GM12878 (cell line): ENCODE results near the gene TYRO3. TPM values are rescaled to one million over a fixed set of nuclear protein-coding genes. Genes with fewer than 3 reads are reported as not detected.

Experiments used
- ATAC-seq: fragments of 200-7000 bp; cut with Tn5 transposase; 3 replicates; pipeline ENCODE4 v1.9.1; 2020; ENCODE audit warnings: mild to moderate bottlenecking, moderate library complexity
- BruUV-seq: library from RNA; stranded (reverse); fragments of 400-500 nt; replicated peaks from 2 replicates; lab custom pipeline; 2021; lab: Mats Ljungman, UMichigan
- CTCF ChIA-PET: fragments of 300-600 bp; sonication (Branson Sonifier 250); formaldehyde crosslinking; extraction: SDS; loops from one replicate; lab custom pipeline; 2021; ENCODE audit warnings: inconsistent platforms; lab: Yijun Ruan, JAX
- POLR2A ChIA-PET: fragments of 350-600 bp; formaldehyde crosslinking; extraction: SDS; loops from one replicate; lab custom pipeline; 2021; ENCODE audit warnings: inconsistent platforms; lab: Charles Lee
- RAD21 ChIA-PET: fragments of 300-600 bp; sonication (Branson Sonifier 250); formaldehyde crosslinking; loops from one replicate; lab custom pipeline; 2023; ENCODE audit warnings: antibody characterized with exemption; ENCODE audit not compliant: unreplicated experiment; lab: Charles Lee
- SMC1A ChIA-PET: fragments of 300-600 bp; sonication (Branson Sonifier 250); formaldehyde crosslinking; loops from one replicate; lab custom pipeline; 2023; ENCODE audit not compliant: unreplicated experiment, uncharacterized antibody; lab: Charles Lee
- DNase-seq: peaks from one replicate; pipeline ENCODE4 v3.0.0-alpha.2; 2011; ENCODE audit warnings: low read depth, low spot score
- FAIRE-seq: peaks from 3 replicates; lab custom pipeline; 2011; peaks lifted over from hg19 to GRCh38; lab: Jason Lieb, UNC
- H2AFZ ChIP-seq: 2 replicates; pipeline ENCODE4 v1.6.0; 2011; ENCODE audit warnings: low read depth, low read length, control low read depth; ENCODE audit not compliant: control insufficient read depth
- H3K27ac ChIP-seq: 2 replicates; pipeline ENCODE4 v1.5.1; 2011; ENCODE audit warnings: control low read depth; ENCODE audit not compliant: control insufficient read depth, insufficient read depth
- H3K27me3 ChIP-seq, 2 experiments: replicated peaks in 1 of 2; 2 replicates each; pipeline versions ENCODE4 v1.6.0 to v1.6.1; 2011; ENCODE audit warnings: low read length in 1 of 2; ENCODE audit not compliant: control insufficient read depth in 2 of 2, insufficient read depth in 2 of 2
- H3K36me3 ChIP-seq, 2 experiments: 2 replicates each; pipeline ENCODE4 v1.5.1; 2011; ENCODE audit warnings: low read length in 1 of 2; ENCODE audit not compliant: control insufficient read depth in 2 of 2, insufficient read depth in 2 of 2
- H3K4me1 ChIP-seq: 2 replicates; pipeline ENCODE4 v1.6.1; 2011; ENCODE audit warnings: mild to moderate bottlenecking, low read length, moderate library complexity, mixed read lengths; ENCODE audit not compliant: control insufficient read depth, insufficient read depth
- H3K4me2 ChIP-seq: 2 replicates; pipeline ENCODE4 v1.6.0; 2011; ENCODE audit warnings: control low read depth; ENCODE audit not compliant: control insufficient read depth, insufficient read depth
- H3K4me3 ChIP-seq: fragments of 200-600 bp; sonication (generic); 2 replicates; pipeline ENCODE4 v1.5.1; 2016
- H3K79me2 ChIP-seq: 2 replicates; pipeline ENCODE4 v1.6.0; 2011; ENCODE audit warnings: low read length; ENCODE audit not compliant: control insufficient read depth, insufficient read depth
- H3K9ac ChIP-seq: 2 replicates; pipeline ENCODE4 v1.8.0; 2011; ENCODE audit warnings: low read length, control low read depth, mixed read lengths; ENCODE audit not compliant: control insufficient read depth, insufficient read depth
- H3K9me3 ChIP-seq: replicated peaks from 3 replicates; pipeline ENCODE4 v1.5.1; 2011; ENCODE audit warnings: mild to moderate bottlenecking, low read length; ENCODE audit not compliant: control insufficient read depth, insufficient read depth
- H4K20me1 ChIP-seq: 2 replicates; pipeline ENCODE4 v1.6.0; 2011; ENCODE audit not compliant: control insufficient read depth, insufficient read depth
- BMI1 ChIP-seq: fragments of 450-650 bp; IDR thresholded peaks from 2 replicates; pipeline ENCODE4 v1.6.1; 2016; ENCODE audit warnings: mild to moderate bottlenecking, moderate library complexity, borderline replicate concordance
- CHD4 ChIP-seq: fragments of 200-600 bp; sonication (generic); IDR thresholded peaks from 2 replicates; pipeline ENCODE4 v1.6.1; 2016; ENCODE audit warnings: mild to moderate bottlenecking
- FOXM1 ChIP-seq: IDR thresholded peaks from 2 replicates; pipeline ENCODE4 v1.6.1; 2012; ENCODE audit warnings: low read depth, mild to moderate bottlenecking, inconsistent platforms, low read length, moderate library complexity
- JUNB ChIP-seq: IDR thresholded peaks from 2 replicates; pipeline ENCODE4 v1.6.1; 2016; ENCODE audit warnings: antibody characterized with exemption, mild to moderate bottlenecking
- MEF2A ChIP-seq: IDR thresholded peaks from 2 replicates; pipeline ENCODE4 v1.6.1; 2011; ENCODE audit warnings: low read depth, mild to moderate bottlenecking, low read length, moderate library complexity; ENCODE audit not compliant: insufficient read depth
- NFXL1 ChIP-seq: fragments of 450-650 bp; IDR thresholded peaks from 2 replicates; pipeline ENCODE4 v1.6.1; 2017; ENCODE audit warnings: antibody characterized with exemption, mild to moderate bottlenecking, borderline replicate concordance
- POLR2AphosphoS2 ChIP-seq: IDR thresholded peaks from 2 replicates; pipeline ENCODE4 v1.6.1; 2011; ENCODE audit warnings: low read depth, mild to moderate bottlenecking, low read length, improper control_type of control experiment, moderate library complexity
- TCF3 ChIP-seq: IDR thresholded peaks from 2 replicates; pipeline ENCODE4 v1.6.1; 2012; ENCODE audit warnings: low read depth, mild to moderate bottlenecking, low read length, borderline replicate concordance; ENCODE audit not compliant: insufficient read depth
- ZNF274 ChIP-seq: IDR thresholded peaks from one replicate; pipeline ENCODE4 v1.8.0; 2011; ENCODE audit not compliant: insufficient read length, insufficient read depth
- ZNF384 ChIP-seq: IDR thresholded peaks from 2 replicates; pipeline ENCODE4 v1.6.1; 2012; ENCODE audit warnings: low read depth, mild to moderate bottlenecking, low read length, improper control_type of control experiment, borderline replicate concordance
- WGBS: methylation state at CpG from one replicate; pipeline ENCODE4 v1.1.6; 2016; ENCODE audit warnings: low lambda C conversion rate; ENCODE audit not compliant: insufficient replicate concordance, insufficient coverage; ENCODE audit errors: missing lambda C conversion rate; 5-methylcytosine and 5-hydroxymethylcytosine counted together
- in situ Hi-C: fragments of 300-500 bp; cut with MboI; formaldehyde crosslinking; loops from 9 replicates; pipeline ENCODE4 v1.14.3; 2018; ENCODE audit warnings: mixed read lengths
- intact Hi-C: fragments of 100-400 bp; cut with micrococcal nuclease; formaldehyde crosslinking; loops from one replicate; pipeline ENCODE4 v1.14.2; 2022; ENCODE audit not compliant: unreplicated experiment
- polyA plus RNA-seq, 11 experiments: library from polyadenylated mRNA; depleted of rRNA in 4 of 11; unstranded in 6 of 11; stranded (reverse) in 5 of 11; fragments of >200 nt; fragmentation: Nextera tagmentation in 4 of 11; fragmentation: Illumina TruSeq in 1 of 11; extraction: Ambion mirVana in 4 of 11; extraction: Trizol in 1 of 11; gene quantifications; 1 replicate in 1 of 11; 2 replicates in 10 of 11; pipeline versions ENCODE4 v1.2.1 to v1.2.3, GENCODE V29; 2011 to 2016; ENCODE audit warnings: inconsistent platforms in 2 of 11, missing spikeins in 2 of 11, low read depth in 1 of 11
- total RNA-seq, 4 experiments: library from RNA; depleted of rRNA in 3 of 4; stranded (reverse); fragments of >200 nt in 3 of 4; fragmentation: Illumina TruSeq in 1 of 4; extraction: Trizol in 1 of 4; gene quantifications; 2 replicates each; pipeline versions ENCODE4 v1.2.1 to v1.2.3, GENCODE V29; 2013 to 2021

Gene TYRO3
- total and polyA plus RNA-seq, 10 of the 15 experiments (the other 5 are each of a cell fraction or from before 2014, with no cell fraction given): 0.06 to 0.28 (median 0.13) TPM; not detected in 4

- Histone ChIP-seq H3K27me3 (peaks cover 0 to 1% of the 10 kb centered on the region in 2 experiments; a peak in 1 of 4 replicates), H2AFZ (no peak overlapping the region), H3K79me2 (no peaks in the 10 kb centered on the region), H3K27ac (no peak overlapping the region), H3K9ac (no peak overlapping the region), H4K20me1 (no peaks in the 10 kb centered on the region), H3K36me3 (no peaks in the 10 kb centered on the region), H3K4me2 (no peak overlapping the region), H3K4me1 (no peaks in the 10 kb centered on the region), H3K4me3 (no peak overlapping the region), H3K9me3 (no peaks in the 10 kb centered on the region)
- intact Hi-C loops: no loop called here
- FAIRE-seq: no peak
- TF ChIP-seq TCF3: no peak
- TF ChIP-seq BMI1: no peak
- TF ChIP-seq POLR2AphosphoS2: no peak
- TF ChIP-seq JUNB: no peak
- no peak for TF ChIP-seq CHD4
- no peak for TF ChIP-seq FOXM1
- no peak for TF ChIP-seq ZNF274
- no peak for TF ChIP-seq NFXL1
- TF ChIP-seq MEF2A: no peak
- TF ChIP-seq ZNF384: no peak
- ChIA-PET POLR2A (no interaction called here), RAD21 (no interaction called here), CTCF (interaction anchor here (1.0 kb wide), 1 partner anchor 10 kb away, joined by 3 read pairs; no protein-coding TSS in a partner anchor), SMC1A (no interaction called here)
- ATAC-seq: no peak
- no TSS peak for BruUV-seq
- DNase-seq: no peak
- in situ Hi-C loops: no loop called here
- 25% methylated on average over 4 of the region's 4 CpGs for WGBS
Measured at GRCh38 chr15:41567862-41568261, 8.8 kb downstream of the TYRO3 start.
